ENCODE measurements around the gene KLHL6.
"Not testable (repeated sequence)": the region's sequence is repeated elsewhere in the genome, so short reads cannot be mapped to it uniquely, and the experiment has no call there.

KLHL6 gene

DNA sequence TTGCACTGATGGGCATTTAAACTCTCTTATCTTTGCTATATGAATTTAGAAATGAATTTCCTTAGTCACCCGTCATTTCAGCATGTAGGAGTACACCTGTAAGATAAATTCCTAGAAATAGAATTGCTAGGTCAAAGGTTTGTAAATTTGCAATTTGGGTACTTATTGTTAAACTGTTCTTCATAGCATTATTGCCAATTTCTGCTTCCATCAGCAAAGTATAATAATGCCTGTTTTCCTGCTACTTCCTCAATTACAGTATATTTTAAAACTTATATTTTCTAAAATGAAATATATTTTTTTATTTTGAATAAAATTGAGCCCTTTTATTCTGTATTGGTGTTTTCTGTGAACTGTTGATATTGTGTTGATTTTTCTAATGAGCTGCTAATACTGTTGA is 110.8 kb downstream of the KLHL6 start:
- DNase-seq (ENCODE audit: low spot score): no peak

- DNase-seq (ENCODE audit: low spot score): no peak
These were observed 111.8 kb downstream of the KLHL6 start for GRCh38 chr3:183443395-183444385.

GRCh38 chr3:183442994-183443393 is 112.5 kb downstream of the KLHL6 start:
- DNase-seq (ENCODE audit: low spot score): no peak

DNA sequence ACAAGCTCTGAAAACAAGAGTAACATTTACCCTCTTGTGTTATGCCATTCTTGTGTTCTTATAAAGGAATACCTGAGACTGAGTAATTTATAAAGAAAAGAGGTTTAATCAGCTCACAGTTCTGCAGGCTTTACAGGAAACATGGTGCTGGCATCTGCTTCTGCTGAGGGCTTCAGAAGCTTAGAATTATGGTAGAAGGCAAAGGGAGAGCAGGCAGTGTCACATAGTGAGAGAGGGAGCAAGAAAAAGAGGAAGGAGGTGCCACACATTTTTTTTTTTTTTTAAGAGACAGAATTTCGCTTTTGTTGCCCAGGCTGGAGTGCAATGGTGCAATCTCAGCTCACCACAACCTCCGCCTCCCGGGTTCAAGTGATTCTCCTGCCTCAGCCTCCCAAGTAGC is 115.0 kb downstream of the KLHL6 start:
- DNase-seq (ENCODE audit: low spot score): not testable (repeated sequence)

DNA sequence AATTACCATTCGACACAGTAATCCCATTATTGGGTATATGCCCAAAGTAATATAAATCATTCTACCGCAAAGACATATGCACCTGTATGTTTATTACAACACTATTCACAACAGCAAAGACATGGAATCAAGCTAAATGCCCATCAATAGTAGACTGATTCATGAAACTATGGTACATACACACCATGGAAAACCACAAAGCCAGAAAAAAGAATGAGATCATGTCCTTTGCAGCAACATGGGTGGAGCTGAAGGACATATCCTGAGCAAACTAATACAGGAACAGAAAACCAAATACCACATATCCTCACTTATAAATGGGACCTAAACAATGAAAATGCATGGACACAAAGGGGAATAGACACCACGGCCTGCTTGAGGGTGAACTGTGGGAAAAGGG is 116.0 kb downstream of the KLHL6 start:
- no peak for DNase-seq (ENCODE audit: low spot score)

DNA sequence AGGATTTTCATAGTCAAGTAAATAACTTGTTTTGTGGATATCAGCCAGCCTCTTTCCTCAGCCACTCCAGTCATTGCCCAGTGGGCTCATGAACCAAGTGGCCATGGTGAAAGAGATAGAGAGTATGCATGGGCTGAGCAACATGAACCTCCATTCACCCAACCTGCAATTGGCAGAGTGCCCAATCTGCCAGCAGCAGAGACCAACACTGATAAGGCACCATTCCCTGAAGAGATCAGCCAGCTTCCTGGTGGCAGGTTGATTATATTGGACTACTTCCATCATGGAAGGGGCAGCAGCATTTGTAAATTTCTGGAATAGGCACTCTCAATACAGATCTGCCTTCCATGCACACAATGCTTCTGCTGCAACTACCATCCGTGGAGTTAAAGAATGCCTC is 116.8 kb downstream of the KLHL6 start:
- no peak for DNase-seq (ENCODE audit: low spot score)

GRCh38 chr3:183437666-183438564 is 117.6 kb downstream of the KLHL6 start:
- no peak for DNase-seq (ENCODE audit: low spot score)

Measured in left forelimb (tissue), 1 donor.